ENCODE measurements around the gene OPA3. TPM values are rescaled to one million over a fixed set of nuclear protein-coding genes. Genes with fewer than 3 reads are reported as not detected.
A peak's percentile ranks its signal among the peaks of the same experiment; 100 is the strongest.

OPA3 gene
- total RNA-seq, 1 donor from 2014 or later = 14.8 TPM

DNA sequence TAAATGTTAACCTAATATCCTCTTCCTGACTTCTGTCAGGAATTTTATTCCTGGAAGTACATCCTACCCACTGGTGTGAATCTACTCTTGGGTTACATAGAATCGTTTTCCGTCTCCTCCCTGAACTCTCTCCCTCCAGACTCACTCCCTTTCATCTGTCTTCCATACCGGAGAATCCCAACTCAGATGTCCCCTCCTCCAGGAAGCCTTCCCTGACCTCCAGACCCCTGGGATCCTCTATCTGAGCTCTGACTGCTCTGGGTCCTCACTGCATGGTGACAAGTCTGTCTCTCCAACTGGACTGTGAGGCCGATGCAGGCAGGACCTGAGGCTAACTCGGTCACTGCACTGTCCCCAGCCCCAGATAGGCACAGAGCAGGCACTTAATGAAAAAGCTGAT is 24.6 kb downstream of the OPA3 start:
- H3K27ac Mint-ChIP-seq (ENCODE audit: unreplicated experiment) = peak overlapping the region; percentile 46

DNA sequence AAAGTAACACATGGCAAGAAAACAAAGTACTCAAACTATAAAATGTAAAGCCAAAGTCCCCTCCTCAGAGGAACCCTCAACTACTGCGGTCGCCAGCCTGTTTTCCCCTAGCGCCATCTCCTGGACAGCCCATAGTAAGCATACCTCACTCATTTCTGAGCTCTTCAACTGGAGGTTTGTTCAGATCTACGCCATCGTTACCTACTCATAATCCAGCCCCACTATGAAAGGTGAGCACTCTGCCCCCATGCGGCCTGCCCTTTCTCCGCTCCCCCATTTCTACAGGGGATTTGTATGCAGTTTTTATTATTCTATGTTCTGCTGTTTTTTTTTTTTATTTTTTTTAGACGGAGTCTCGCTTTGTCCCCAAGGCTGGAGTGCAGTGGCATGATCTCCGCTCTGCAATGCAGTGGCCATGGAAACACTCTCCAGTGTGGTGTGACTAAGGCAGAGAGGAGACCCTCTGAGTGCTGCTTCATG is 26.2 kb downstream of the OPA3 start:
- H3K4me3 Mint-ChIP-seq = no peak overlapping the region
- peak; percentile 47 for DNase-seq (ENCODE audit: low read depth, low spot score)
- H3K9me3 Mint-ChIP-seq = no peaks in the 10 kb centered on the region
- no peaks in the 10 kb centered on the region for H3K36me3 Mint-ChIP-seq (ENCODE audit: low read depth)
- peaks cover 5% of the 10 kb centered on the region for H3K4me1 Mint-ChIP-seq
- H3K27ac Mint-ChIP-seq (ENCODE audit: unreplicated experiment) = no peak overlapping the region
- TF ChIP-seq, protein P1, sequence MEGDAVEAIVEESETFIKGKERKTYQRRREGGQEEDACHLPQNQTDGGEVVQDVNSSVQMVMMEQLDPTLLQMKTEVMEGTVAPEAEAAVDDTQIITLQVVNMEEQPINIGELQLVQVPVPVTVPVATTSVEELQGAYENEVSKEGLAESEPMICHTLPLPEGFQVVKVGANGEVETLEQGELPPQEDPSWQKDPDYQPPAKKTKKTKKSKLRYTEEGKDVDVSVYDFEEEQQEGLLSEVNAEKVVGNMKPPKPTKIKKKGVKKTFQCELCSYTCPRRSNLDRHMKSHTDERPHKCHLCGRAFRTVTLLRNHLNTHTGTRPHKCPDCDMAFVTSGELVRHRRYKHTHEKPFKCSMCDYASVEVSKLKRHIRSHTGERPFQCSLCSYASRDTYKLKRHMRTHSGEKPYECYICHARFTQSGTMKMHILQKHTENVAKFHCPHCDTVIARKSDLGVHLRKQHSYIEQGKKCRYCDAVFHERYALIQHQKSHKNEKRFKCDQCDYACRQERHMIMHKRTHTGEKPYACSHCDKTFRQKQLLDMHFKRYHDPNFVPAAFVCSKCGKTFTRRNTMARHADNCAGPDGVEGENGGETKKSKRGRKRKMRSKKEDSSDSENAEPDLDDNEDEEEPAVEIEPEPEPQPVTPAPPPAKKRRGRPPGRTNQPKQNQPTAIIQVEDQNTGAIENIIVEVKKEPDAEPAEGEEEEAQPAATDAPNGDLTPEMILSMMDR (conservative IDR thresholded peaks at IDR 0.05) = peak; percentile 68
- H3K27me3 Mint-ChIP-seq (ENCODE audit: low read depth) = no peaks in the 10 kb centered on the region

More for the DNA sequence above, 24.6 kb downstream of the OPA3 start:
- Mint-ChIP-seq H3K4me1 (peaks cover 5% of the 10 kb centered on the region), H3K4me3 (no peak overlapping the region), H3K36me3 (ENCODE audit: low read depth) (no peaks in the 10 kb centered on the region), H3K27me3 (ENCODE audit: low read depth) (no peaks in the 10 kb centered on the region), H3K9me3 (no peaks in the 10 kb centered on the region)
- no peak for DNase-seq (ENCODE audit: low read depth, low spot score)
- TF ChIP-seq, protein P1 (conservative IDR thresholded peaks at IDR 0.05) = no peak

DNA sequence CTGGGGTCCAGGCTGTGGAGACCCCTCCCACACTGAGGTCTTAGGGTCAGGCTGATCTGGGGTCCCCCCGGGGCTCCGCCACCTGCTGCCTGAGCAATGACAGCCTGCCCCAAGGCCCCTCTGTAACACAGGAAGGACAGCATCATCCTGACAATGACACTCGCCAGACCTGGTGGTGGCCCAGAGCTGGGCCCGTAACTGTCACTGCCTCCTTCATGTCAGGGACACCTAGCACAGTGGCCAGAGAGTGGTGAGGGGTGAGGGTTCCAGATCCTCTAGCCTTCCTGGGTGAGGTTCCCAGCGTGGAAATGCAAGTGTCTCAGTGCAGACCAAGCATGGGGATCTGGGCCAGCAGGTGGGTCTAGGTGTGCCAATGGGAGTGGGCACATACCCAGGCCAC is 27.8 kb downstream of the OPA3 start:
- H3K4me1 Mint-ChIP-seq = peaks cover 5% of the 10 kb centered on the region
- no peak overlapping the region for H3K27ac Mint-ChIP-seq (ENCODE audit: unreplicated experiment)
- no peaks in the 10 kb centered on the region for H3K9me3 Mint-ChIP-seq
- DNase-seq (ENCODE audit: low read depth, low spot score) = no peak
- TF ChIP-seq, protein P1 (conservative IDR thresholded peaks at IDR 0.05) = no peak
- no peaks in the 10 kb centered on the region for H3K36me3 Mint-ChIP-seq (ENCODE audit: low read depth)
- no peak overlapping the region for H3K4me3 Mint-ChIP-seq
- no peaks in the 10 kb centered on the region for H3K27me3 Mint-ChIP-seq (ENCODE audit: low read depth)

DNA sequence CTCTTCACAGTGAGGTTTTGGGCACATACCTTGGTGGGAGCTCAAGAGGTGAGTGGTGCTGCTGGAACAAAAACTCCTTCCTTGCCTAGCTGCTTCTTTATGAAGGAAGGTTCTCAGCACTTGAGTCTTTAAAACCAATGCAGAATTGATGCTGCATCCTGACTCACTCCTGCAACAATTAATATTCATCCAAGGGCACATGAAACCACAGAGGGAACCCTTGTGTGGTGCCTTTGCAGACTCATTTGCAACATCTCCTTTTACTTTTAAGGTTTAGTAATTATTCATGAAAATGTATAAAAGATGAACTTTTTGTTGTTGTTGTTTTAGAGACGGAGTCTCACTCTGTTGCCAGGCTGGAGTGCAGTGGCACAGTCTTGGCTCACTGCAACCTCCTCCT is 30.1 kb downstream of the OPA3 start:
- Mint-ChIP-seq H3K4me1 (peaks cover 5% of the 10 kb centered on the region), H3K27me3 (ENCODE audit: low read depth) (no peaks in the 10 kb centered on the region), H3K36me3 (ENCODE audit: low read depth) (no peaks in the 10 kb centered on the region), H3K27ac (ENCODE audit: unreplicated experiment) (no peak overlapping the region), H3K4me3 (no peak overlapping the region), H3K9me3 (no peaks in the 10 kb centered on the region)
- TF ChIP-seq, protein P1 (conservative IDR thresholded peaks at IDR 0.05) = no peak
- DNase-seq (ENCODE audit: low read depth, low spot score) = no peak

DNA sequence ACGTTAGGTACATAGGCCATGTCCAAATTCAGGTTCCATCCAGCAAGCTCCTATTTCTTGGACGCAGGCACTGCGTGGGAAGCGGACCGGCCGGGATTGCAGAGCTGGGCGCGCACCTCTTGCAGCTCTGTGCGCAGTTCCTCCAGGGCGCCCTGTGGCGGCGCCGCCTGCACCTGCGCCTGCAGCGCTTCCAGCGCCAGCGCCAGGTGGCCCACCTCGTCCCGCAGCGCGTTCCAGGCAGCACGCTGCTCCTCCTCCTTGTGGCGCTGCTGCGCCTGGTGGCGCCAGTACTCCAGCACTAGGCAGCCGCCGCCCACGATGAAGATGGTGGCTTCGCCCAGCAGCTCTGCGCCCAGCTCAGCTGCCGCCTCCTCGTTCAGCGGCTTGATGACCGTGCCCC is 31.1 kb downstream of the OPA3 start:
- TF ChIP-seq, protein P1 (conservative IDR thresholded peaks at IDR 0.05) = no peak
- DNase-seq (ENCODE audit: low read depth, low spot score) = no peak
- no peak overlapping the region for H3K27ac Mint-ChIP-seq (ENCODE audit: unreplicated experiment)
- H3K4me3 Mint-ChIP-seq = no peak overlapping the region
- H3K27me3 Mint-ChIP-seq (ENCODE audit: low read depth) = no peaks in the 10 kb centered on the region
- H3K9me3 Mint-ChIP-seq = no peaks in the 10 kb centered on the region
- H3K4me1 Mint-ChIP-seq = peaks cover 3% of the 10 kb centered on the region
- H3K36me3 Mint-ChIP-seq (ENCODE audit: low read depth) = no peaks in the 10 kb centered on the region

Data from neural crest cell (in vitro differentiated cells).